Measurements from ENCODE around the gene NCAPD3. TPM values are rescaled to one million over a fixed set of nuclear protein-coding genes. Genes with fewer than 3 reads are reported as not detected.

The NCAPD3 gene
- total RNA-seq, 1 experiment from 2014 or later, result 52.2 TPM

DNA sequence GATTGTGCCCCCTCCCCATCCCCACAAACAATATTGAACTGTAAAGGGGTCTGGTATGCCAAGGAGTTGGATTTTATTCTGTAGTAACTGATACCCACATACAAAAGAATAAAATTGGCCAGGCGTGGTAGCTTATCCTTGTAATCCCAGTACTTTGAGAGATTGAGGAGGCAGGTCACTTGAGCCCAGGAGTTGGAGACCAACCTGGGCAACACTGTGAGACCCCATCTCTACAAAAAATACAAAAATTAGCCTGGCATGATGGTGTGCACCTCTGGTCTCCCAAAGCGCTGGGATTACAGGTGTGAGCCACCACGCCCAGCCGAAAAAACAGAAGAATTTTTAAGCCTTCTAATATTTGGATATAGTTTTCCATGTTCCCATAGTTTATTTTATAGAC, 48.2 kb upstream of the NCAPD3 start:
- H3K14ac ChIP-seq (ENCODE audit: insufficient read depth, low read length), result no peak overlapping the region
- H3K56ac ChIP-seq (ENCODE audit: insufficient read length, low read depth, low read length), result no peak overlapping the region
- H3K18ac ChIP-seq (ENCODE audit: insufficient read length, low read depth, low read length), result no peak overlapping the region
- H4K91ac ChIP-seq (ENCODE audit: insufficient read length, low read depth, low read length), result no peak overlapping the region
- Mint-ChIP-seq H3K27ac (0 out of 7 replicates have a peak overlapping the region, but pooled peaks of 1 of the 3 experiments have one; percentile 93), H3K9me3 (no peaks in the 10 kb centered on the region; a peak in 2 of 5 replicates), H3K4me1 (peaks cover 55 to 72% of the 10 kb centered on the region in 2 experiments), H3K27me3 (ENCODE audit: low read depth) (peaks cover 5% of the 10 kb centered on the region), H3K4me3 (0 out of 5 replicates have a peak overlapping the region, but pooled peaks of 1 of the 2 experiments have one; percentile 71), H3K36me3 (ENCODE audit: insufficient read depth in 1 of 3, low read depth in 3 of 3) (peaks cover 0 to 2% (median 1%) of the 10 kb centered on the region in 3 experiments; a peak in 3 of 7 replicates)
- TF ChIP-seq, protein P1, sequence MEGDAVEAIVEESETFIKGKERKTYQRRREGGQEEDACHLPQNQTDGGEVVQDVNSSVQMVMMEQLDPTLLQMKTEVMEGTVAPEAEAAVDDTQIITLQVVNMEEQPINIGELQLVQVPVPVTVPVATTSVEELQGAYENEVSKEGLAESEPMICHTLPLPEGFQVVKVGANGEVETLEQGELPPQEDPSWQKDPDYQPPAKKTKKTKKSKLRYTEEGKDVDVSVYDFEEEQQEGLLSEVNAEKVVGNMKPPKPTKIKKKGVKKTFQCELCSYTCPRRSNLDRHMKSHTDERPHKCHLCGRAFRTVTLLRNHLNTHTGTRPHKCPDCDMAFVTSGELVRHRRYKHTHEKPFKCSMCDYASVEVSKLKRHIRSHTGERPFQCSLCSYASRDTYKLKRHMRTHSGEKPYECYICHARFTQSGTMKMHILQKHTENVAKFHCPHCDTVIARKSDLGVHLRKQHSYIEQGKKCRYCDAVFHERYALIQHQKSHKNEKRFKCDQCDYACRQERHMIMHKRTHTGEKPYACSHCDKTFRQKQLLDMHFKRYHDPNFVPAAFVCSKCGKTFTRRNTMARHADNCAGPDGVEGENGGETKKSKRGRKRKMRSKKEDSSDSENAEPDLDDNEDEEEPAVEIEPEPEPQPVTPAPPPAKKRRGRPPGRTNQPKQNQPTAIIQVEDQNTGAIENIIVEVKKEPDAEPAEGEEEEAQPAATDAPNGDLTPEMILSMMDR (conservative IDR thresholded peaks at IDR 0.05), result no peak
- H3K79me2 ChIP-seq (ENCODE audit: insufficient read depth, low read length), result peaks cover 12% of the 10 kb centered on the region; the same call in 1 of the 2 replicates
- no peak overlapping the region for H3K23ac ChIP-seq (ENCODE audit: insufficient read length, low read depth, low read length)
- peak overlapping the region; percentile 49 for H3K27ac ChIP-seq (ENCODE audit: insufficient read length, low read depth, low read length)
- no peak overlapping the region for H2BK12ac ChIP-seq (ENCODE audit: insufficient read length, low read depth, low read length)
- no peak overlapping the region for H2BK120ac ChIP-seq (ENCODE audit: low read depth, low read length, poor library complexity, severe bottlenecking)
- H3K23me2 ChIP-seq (ENCODE audit: insufficient read length, low read depth, low read length, poor library complexity, severe bottlenecking), result peaks cover 13% of the 10 kb centered on the region
- no peaks in the 10 kb centered on the region for H3K27me3 ChIP-seq (ENCODE audit: insufficient read depth, low read length)
- WGBS (ENCODE audit: extremely low coverage, insufficient read length, low lambda C conversion rate), result no CpG with 5 or more reads among the region's 4 CpGs
- H3K9ac ChIP-seq (ENCODE audit: extremely low read depth, insufficient read length, low read length), result no peak overlapping the region
- H3K9me3 ChIP-seq (ENCODE audit: control insufficient read depth, low read depth, low read length), result no peaks in the 10 kb centered on the region
- no peak overlapping the region for H2BK15ac ChIP-seq (ENCODE audit: low read depth, low read length)
- no peaks in the 10 kb centered on the region for H4K20me1 ChIP-seq (ENCODE audit: control insufficient read depth, insufficient read depth, insufficient read length)
- no peak overlapping the region for H2AK5ac ChIP-seq (ENCODE audit: insufficient read length, low read length)
- no peaks in the 10 kb centered on the region for H3K79me1 ChIP-seq (ENCODE audit: insufficient read depth, low read depth, low read length, poor library complexity, severe bottlenecking)
- H3K4me2 ChIP-seq (ENCODE audit: insufficient read depth, insufficient read length, low read length), result peak overlapping the region; percentile 86
- no peak overlapping the region for H3T11ph ChIP-seq (ENCODE audit: low read length)
- peaks cover 18% of the 10 kb centered on the region for H3K4me1 ChIP-seq (ENCODE audit: insufficient read depth, low read length)
- H3K4ac ChIP-seq (ENCODE audit: low read depth, low read length), result no peak overlapping the region
- no peak for DNase-seq
- H4K5ac ChIP-seq (ENCODE audit: insufficient read length, low read depth, low read length), result no peak overlapping the region
- H2AFZ ChIP-seq (ENCODE audit: low read length), result no peak overlapping the region
- no peak overlapping the region for H2BK20ac ChIP-seq (ENCODE audit: low read depth, low read length, poor library complexity, severe bottlenecking)
- H4K8ac ChIP-seq (replicated peaks; ENCODE audit: insufficient read length, low read depth, low read length), result no peak overlapping the region
- H2BK5ac ChIP-seq (ENCODE audit: insufficient read length, low read length), result no peak overlapping the region
